ENCODE data around the gene NPC2.
"Not testable (repeated sequence)": the region's sequence is repeated elsewhere in the genome, so short reads cannot be mapped to it uniquely, and the experiment has no call there.

Gene NPC2

DNA sequence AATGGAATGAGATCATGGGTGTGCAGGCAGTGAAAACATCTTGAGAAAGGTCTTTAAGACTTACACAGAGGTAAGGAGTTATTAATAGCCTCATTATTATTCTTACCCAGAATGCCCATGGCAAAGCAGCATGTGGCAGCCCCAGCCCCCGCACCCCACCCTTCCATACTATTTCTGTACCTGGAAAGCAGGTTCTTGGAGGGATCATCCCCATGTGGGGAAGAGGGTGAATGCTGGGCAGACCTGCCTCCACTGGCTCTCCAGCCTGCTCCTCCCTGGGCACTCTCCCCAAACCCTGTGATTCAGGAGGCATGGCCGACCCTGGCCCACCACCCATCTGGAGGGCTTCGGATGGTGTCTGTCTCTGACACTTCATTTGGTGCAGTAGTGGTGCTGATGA is 28.3 kb downstream of the NPC2 start:
- no peak for DNase-seq

DNA sequence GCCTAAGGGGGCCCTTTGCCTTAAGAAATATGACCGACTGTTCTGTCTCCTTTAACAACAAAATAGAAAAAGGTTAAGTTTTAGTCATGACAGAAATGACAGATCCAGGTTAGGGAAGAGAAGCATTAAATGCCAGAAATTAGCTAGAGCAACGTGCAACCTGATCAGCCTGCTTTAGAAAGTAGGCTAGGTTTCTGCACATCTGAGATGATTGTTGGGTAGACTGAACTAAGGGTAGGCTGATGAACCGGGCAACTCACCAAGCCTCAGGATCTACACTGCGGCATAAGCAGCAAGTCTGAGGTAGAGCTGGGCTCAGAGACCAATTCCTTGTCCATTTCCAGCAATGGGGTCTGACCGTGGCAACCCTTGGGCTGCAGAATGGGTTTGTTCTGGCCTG is 29.4 kb downstream of the NPC2 start:
- no peak for DNase-seq

DNA sequence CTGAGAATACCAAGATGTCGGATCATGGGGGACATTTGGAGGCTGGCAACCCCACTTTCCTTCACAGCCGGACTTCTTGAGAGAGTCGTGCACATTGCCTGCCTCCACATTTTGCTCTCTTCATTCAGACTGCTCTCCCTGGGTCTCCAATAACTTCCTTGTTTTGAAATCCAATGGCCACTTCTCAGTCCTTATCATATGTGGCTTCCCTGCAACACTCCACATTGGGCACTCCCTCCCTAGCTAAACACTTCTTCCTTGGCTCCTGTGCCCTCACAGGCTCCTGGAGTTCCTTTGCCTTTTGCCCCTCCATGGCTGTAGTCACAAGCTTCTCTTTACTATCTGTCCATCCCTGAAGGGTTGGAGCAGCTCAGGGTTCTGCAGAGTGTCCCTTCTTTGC is 30.1 kb downstream of the NPC2 start:
- no peak for DNase-seq

DNA sequence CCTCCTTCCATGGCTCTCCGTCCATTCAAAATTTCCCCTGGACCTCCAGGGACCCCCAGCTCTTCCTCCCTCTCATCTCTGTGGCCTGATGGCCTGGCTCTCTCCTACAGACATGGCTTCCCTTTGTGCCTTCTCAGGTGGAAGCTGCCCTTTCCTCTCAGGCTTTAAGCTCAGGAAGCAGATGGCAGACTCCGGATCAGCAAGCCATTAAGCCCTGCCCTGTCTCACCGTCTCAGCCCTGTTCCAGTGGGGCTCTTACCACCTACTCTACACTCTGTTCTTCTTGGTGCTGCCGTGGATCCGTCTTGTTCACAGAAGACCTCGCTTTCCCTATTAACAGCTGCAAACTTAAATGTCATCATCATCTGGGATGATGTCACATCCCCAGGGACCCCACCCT is 33.1 kb downstream of the NPC2 start:
- DNase-seq, result no peak

DNA sequence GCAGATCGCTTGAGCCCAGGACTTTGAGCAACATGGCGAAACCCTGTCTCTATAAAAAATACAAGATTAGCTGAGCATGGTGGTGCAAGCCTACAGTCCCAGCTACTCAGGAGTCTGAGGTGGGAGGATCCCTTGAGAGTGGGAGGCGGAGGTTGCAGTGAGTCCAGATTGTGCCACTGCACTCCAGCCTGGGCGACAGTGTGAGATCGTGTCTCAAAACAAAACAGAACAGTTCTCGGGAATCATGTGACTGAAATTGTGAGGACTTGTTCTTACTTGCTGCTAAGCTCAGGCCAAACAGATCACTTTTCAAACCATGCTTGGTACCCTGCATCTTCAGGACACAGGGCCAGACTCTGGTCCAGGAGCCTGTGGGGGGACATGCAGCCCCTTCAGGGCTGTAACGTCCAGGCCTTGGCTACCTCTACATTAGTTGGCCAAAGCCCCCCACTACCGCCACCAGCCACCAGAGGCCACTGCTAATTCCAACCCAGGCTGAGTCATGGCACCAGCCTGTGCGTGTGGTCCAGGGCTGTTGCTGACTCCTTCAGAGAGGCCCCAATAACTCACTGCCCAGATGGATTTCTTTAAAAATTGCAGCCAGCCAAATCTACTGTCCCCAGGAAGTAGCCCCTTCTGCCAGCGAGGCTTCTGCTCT is 33.7 kb downstream of the NPC2 start:
- no peak for DNase-seq

DNA sequence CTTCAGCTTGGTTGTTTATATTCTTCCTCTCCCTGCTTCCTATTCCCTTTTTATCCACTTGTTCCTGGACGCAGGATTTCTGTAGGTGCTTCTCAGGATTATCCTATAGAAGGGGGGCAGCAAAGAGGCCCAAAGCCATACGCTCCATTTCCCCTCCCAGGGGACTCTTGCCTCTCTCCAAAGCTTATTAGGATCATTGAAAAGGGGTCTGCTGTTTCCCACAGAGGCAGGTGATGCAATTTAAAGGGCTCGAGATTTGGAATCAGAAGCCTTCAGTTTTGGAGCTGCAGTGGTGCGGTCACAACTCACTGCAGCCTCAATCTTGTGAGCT is 35.6 kb downstream of the NPC2 start:
- DNase-seq, result no peak

DNA sequence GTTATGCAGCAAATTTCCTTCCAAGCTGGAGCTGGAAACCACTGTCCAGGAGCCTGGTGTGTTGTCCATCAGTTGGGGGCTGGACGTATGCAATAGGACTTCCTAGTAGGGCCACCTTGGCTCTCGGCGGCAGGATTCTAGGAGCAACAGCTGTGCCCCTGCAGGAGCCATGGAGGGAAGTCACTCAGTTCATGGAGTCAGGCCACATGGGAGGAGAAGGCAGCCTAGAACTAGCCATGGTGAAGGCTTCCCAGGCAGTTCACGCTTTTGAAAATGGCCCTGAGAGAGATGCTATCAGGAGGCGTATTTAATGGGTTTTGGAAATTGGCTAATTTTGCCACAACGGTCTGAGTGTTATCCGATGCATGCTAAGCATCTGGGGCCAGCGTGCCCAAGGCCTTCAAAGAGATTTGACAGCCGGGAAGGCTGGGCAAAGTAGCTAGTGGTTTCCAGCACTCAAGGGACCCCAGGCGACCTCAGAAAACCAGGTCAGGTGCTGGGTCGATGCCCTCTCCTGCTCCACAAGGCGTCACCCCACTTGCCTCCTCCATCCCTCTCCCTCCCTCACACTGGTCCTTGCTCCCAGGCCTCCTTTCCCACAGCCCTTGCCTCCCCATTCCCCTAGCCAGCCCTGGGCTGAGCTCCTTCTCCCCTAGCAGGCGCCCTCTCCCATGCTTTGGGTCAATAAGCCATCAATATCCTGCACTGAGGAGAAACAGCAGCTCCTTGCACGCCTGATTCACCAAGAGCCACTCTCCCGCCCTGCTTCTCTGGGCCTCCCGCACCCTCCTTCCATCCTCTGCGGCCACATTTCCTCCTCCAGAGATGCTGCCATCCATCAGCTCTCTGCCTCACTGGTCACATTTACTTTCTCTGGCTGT is 36.2 kb downstream of the NPC2 start:
- no peak for DNase-seq

DNA sequence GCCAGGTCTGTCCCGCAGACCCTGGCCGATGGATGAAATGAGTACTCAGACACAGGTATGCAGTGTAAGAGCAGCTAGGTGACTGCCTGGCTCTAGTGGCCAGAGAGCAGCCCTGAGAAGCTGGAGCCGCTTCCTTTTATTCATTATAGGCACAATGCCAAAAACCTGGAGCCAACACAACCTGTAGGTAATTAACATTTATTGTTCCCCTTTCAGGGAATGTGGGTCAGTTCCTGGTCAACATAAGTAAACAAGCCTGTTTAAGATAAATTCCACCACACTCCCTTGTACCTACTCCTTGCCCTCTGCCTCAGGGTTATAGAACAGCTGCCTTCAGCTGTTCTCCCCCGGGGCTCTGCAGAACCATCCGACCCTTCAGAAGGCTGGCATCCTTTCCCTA is 38.7 kb downstream of the NPC2 start:
- not testable (repeated sequence) for DNase-seq

DNA sequence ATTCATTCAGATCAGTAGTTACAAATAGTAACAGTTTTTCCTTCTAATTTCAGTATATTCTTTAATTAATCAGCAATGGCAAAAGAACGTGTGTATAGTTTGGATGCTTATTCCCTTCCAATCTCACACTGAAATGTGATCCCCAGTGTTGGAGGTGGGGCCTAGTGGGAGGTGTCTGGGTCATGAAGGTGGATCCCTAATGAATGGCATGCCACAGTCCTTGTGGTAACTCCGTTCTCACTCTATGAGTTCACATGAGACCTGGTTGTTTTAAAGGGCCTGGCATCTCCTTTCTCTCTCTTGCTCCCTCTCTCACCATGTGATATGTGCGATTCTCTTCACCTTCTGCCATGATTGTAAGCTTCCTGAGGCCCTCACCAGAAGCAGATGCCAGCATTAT is 48.2 kb downstream of the NPC2 start:
- DNase-seq, result no peak

DNA sequence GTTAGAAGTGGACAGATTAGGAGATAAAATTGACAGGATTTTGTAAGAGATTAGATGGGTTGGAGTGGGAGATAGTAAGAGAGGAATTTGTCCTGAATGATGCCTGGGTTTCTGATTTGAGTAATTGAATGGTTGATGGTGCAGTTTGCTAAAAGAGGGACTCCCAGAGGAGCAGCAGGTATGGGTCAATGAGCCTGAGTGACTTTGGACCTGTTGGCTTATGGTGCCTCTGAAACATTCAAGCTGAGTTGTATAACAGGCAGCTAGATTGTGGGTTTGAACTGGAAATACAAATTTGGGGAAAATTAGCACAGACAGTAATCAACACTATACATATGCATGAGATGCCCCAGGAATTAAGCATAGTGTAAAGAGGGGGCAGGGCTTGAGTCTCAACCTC is 50.3 kb downstream of the NPC2 start:
- DNase-seq, result no peak

DNA sequence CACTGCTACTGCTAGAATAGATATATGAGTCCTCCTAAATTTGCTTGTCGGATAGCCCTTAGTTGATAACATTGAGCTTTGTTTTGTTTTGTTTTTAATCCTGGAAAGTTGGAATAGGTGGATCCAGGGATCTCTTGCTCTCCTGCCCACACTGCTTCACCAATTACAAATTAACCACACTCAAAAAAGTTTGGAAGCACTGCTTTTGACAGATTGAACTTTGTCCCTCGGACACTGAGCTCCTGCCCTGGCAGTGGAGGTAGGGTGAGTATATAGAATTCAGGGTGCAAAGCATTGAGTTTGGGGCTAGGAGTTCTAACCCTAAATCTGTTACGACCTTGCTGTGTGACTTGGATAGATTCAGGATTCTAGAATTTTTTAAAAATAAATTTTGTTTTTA is 52.0 kb downstream of the NPC2 start:
- no peak for DNase-seq

DNA sequence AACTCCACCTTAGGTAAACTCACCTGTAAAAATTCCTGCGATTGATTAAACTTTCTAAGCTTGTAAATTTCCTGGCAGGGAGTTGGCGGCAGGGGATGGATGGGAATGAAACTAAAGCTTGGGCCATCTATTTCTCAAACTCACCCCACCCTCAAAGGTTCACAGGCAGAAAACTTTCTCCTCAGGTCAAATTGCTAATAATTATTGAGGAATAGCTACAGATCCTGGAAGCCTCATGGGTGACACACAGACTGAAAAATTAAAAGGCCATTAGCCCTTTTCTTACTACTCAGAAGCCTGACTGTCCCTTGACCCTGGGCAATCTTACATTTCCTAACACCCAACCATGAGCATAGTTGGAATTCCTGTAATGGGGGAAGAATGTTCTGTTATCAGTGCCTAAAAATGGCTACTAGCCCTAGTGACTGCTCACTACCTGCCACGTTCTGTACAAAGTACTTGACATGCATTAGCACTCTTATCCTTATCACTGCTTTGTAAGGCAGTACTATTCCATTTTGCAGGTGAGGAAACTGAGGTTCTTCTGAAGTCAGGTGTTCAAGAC is 54.7 kb downstream of the NPC2 start:
- DNase-seq, result no peak

DNA sequence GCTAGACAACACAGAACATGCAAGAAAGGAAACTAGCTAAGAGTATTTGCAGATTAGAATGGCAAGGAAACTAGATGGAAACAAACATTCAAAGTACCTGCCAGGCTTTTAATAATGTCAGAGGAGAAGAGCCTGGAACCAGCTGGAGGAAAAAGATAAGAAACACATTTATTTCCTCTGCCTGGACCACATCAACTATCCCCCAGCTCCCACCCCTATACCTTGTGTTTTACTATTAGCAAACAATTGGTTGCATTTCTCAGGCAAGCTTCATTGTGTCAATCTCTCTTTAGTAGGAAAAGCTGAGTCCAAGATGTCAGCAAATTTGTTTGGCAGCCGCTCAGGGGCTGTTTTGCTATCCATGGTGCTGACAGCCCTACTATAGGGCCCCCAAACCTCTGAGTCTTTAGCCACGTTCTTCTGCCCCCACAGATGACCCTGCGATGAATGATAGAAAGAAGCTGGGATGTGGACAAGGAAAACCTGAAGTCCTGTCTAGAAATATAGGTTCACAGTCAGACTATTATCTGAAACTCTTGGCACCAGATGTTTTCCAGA is 55.5 kb downstream of the NPC2 start:
- no peak for DNase-seq

DNA sequence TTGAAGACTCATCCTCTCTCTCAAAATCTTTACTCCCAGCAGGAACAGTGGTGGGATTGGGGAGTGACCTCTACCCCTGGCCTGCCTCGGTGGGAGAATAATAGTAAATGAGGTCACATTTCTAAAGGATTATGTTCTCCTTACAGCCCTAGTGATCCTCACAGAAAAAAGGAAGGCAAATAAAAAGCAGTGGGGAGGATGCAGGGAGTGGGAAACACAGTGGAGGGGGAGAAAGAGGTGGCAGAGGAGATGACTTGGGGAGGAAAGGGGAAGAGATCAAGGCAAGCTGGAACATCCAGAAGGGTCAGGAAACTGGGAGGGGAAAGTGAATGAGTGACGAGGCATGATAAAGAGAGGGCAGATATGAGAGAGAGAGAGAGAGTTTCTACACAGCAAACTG is 58.8 kb downstream of the NPC2 start:
- no peak for DNase-seq

DNA sequence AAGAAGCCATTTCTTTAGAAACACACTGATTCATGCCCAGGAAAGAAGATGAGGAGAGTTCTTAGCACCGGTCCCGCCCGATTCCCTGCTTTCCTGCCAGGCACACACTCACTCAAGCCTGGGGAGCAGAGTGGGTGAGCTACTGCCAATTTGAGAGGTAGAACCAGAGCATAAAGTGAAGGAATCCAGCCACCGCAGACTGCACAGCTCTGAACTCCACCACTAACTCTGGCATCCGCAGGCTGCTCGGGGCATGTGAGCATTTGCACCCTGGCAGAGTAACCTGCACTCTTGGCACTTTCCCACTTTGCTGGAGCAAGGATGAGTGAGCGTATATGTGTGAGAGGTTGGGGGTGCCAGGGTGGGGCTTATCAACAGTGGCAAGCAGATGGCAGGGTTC is 63.1 kb downstream of the NPC2 start:
- no peak for DNase-seq

Measured in activated T-cell treated with anti-CD3 and anti-CD28 coated beads for 4 hours (primary cell).